ENCODE data around the gene ITPKC.

Gene ITPKC

GRCh38 chr19:40719414-40719894 is 2.5 kb downstream of the ITPKC start:
- no peak for TF ChIP-seq CTCF (IDR thresholded peaks at IDR 0.05)

GRCh38 chr19:40721140-40721486 is 4.2 kb downstream of the ITPKC start:
- TF ChIP-seq CTCF (IDR thresholded peaks at IDR 0.05) = no peak

GRCh38 chr19:40721936-40722661 is 5.2 kb downstream of the ITPKC start:
- TF ChIP-seq CTCF (IDR thresholded peaks at IDR 0.05) = no peak

GRCh38 chr19:40723661-40724254 is 6.8 kb downstream of the ITPKC start:
- TF ChIP-seq CTCF (IDR thresholded peaks at IDR 0.05) = no peak

GRCh38 chr19:40724315-40724714 is 7.4 kb downstream of the ITPKC start:
- TF ChIP-seq CTCF (IDR thresholded peaks at IDR 0.05) = no peak

GRCh38 chr19:40724855-40725254 is 7.9 kb downstream of the ITPKC start:
- no peak for TF ChIP-seq CTCF (IDR thresholded peaks at IDR 0.05)

- TF ChIP-seq CTCF (IDR thresholded peaks at IDR 0.05) = no peak
Observed at GRCh38 chr19:40726279-40726678, 9.4 kb downstream of the ITPKC start.

Measured in LNCAP (cell line).